H1 (cell line): Measurements from ENCODE around the gene PSMC3IP. TPM values are rescaled to one million over a fixed set of nuclear protein-coding genes. Genes with fewer than 3 reads are reported as not detected.

Source experiments
- CTCF ChIA-PET: fragments of 300-600 bp; sonication (Branson Sonifier 250); formaldehyde crosslinking; loops from one replicate; lab custom pipeline; 2021; ENCODE audit not compliant: partially characterized antibody; lab: Charles Lee
- POLR2A ChIA-PET: fragments of 300-600 bp; sonication (Branson Sonifier 250); formaldehyde crosslinking; loops from one replicate; lab custom pipeline; 2021; ENCODE audit warnings: inconsistent platforms; ENCODE audit not compliant: partially characterized antibody; lab: Charles Lee
- DNase-seq, 2 experiments: peaks; one replicate each; pipeline versions ENCODE4 v3.0.0 to v3.0.0-alpha.2; 2010 to 2022; ENCODE audit warnings: low spot score in 2 of 2, low read depth in 1 of 2, mixed read lengths in 1 of 2
- FAIRE-seq: peaks from 2 replicates; lab custom pipeline; 2011; peaks lifted over from hg19 to GRCh38; lab: Jason Lieb, UNC
- H2AFZ ChIP-seq: 2 replicates; pipeline ENCODE4 v1.8.1; 2012; ENCODE audit warnings: low read length, inconsistent platforms
- H2AK5ac ChIP-seq: 2 replicates; pipeline ENCODE4 v1.6.1; 2013; ENCODE audit warnings: low read depth, low read length
- H2BK120ac ChIP-seq: replicated peaks from 2 replicates; pipeline ENCODE3; 2013; ENCODE audit warnings: low read depth, low read length, inconsistent platforms
- H2BK12ac ChIP-seq: 2 replicates; pipeline ENCODE4 v1.6.1; 2013; ENCODE audit warnings: low read depth, low read length
- H2BK15ac ChIP-seq: 2 replicates; pipeline ENCODE4 v1.6.1; 2013; ENCODE audit warnings: low read length
- H2BK20ac ChIP-seq: 2 replicates; pipeline ENCODE4 v1.6.1; 2013; ENCODE audit warnings: low read length
- H2BK5ac ChIP-seq: 2 replicates; pipeline ENCODE4 v1.6.1; 2013; ENCODE audit warnings: low read depth, low read length
- H3K14ac ChIP-seq: 2 replicates; pipeline ENCODE4 v1.6.1; 2013; ENCODE audit warnings: inconsistent platforms; ENCODE audit not compliant: insufficient read length
- H3K18ac ChIP-seq: 2 replicates; pipeline ENCODE4 v1.6.1; 2013; ENCODE audit warnings: low read length; ENCODE audit errors: extremely low read depth
- H3K23ac ChIP-seq: 2 replicates; pipeline ENCODE4 v1.6.1; 2013; ENCODE audit warnings: inconsistent platforms; ENCODE audit not compliant: insufficient read length
- H3K23me2 ChIP-seq: 2 replicates; pipeline ENCODE4 v1.6.1; 2013; ENCODE audit warnings: low read depth, low read length
- H3K27ac ChIP-seq: 2 replicates; pipeline ENCODE4 v1.6.1; 2011; ENCODE audit warnings: low read depth, low read length, inconsistent platforms
- H3K27me3 ChIP-seq, 4 experiments: replicated peaks in 1 of 4; 1 replicate in 1 of 4; 2 replicates in 3 of 4; pipeline versions ENCODE4 v1.6.1 to v1.8.1; 2011 to 2013; ENCODE audit warnings: low read length in 3 of 4, mild to moderate bottlenecking in 3 of 4, inconsistent platforms in 2 of 4, mixed read lengths in 2 of 4, moderate library complexity in 1 of 4; ENCODE audit not compliant: control insufficient read depth in 3 of 4, insufficient read depth in 3 of 4; ENCODE audit errors: extremely low read depth in 1 of 4
- H3K36me3 ChIP-seq, 4 experiments: 2 replicates each; pipeline versions ENCODE4 v1.6.1 to v1.8.1; 2011 to 2013; ENCODE audit warnings: mild to moderate bottlenecking in 4 of 4, low read length in 3 of 4, moderate library complexity in 2 of 4, control low read depth in 1 of 4, inconsistent platforms in 1 of 4; ENCODE audit not compliant: insufficient read depth in 4 of 4, control insufficient read depth in 2 of 4
- H3K4ac ChIP-seq: replicated peaks from 2 replicates; pipeline ENCODE3; 2013; ENCODE audit warnings: low read length, low read depth, mixed read lengths, inconsistent platforms; ENCODE audit not compliant: insufficient read length
- H3K4me1 ChIP-seq, 4 experiments: replicated peaks in 1 of 4; 1 replicate in 1 of 4; 2 replicates in 3 of 4; pipeline versions ENCODE4 v1.6.1 to v1.8.1; 2011 to 2013; ENCODE audit warnings: low read length in 3 of 4, inconsistent platforms in 2 of 4, mixed read lengths in 1 of 4; ENCODE audit not compliant: insufficient read depth in 4 of 4, control insufficient read depth in 3 of 4
- H3K4me2 ChIP-seq, 2 experiments: 2 replicates each; pipeline versions ENCODE4 v1.6.1 to v1.8.1; 2011 to 2013; ENCODE audit warnings: low read depth in 2 of 2, low read length in 2 of 2, control low read depth in 1 of 2, inconsistent platforms in 1 of 2, mild to moderate bottlenecking in 1 of 2; ENCODE audit not compliant: insufficient read depth in 1 of 2
- H3K4me3 ChIP-seq, 4 experiments: fragments of 200-600, 300-600 bp in 1 of 4; sonication (generic), shearing (Covaris generic), sonication (Bioruptor Twin) in 1 of 4; 2 replicates each; pipeline versions ENCODE4 v1.5.1 to v1.8.1; 2011 to 2016; ENCODE audit warnings: low read length in 4 of 4, low read depth in 3 of 4, control low read depth in 2 of 4, inconsistent platforms in 2 of 4, mild to moderate bottlenecking in 2 of 4, mixed read lengths in 1 of 4, moderate library complexity in 1 of 4; ENCODE audit not compliant: insufficient read depth in 2 of 4; ENCODE audit errors: extremely low read depth in 1 of 4
- H3K56ac ChIP-seq: replicated peaks from 2 replicates; pipeline ENCODE3; 2013; ENCODE audit warnings: low read depth, mild to moderate bottlenecking, mixed read lengths, low read length, inconsistent platforms; ENCODE audit not compliant: insufficient read length
- H3K79me1 ChIP-seq: 2 replicates; pipeline ENCODE4 v1.6.1; 2013; ENCODE audit warnings: low read depth, low read length, control low read depth
- H3K79me2 ChIP-seq, 2 experiments: 2 replicates each; pipeline versions ENCODE4 v1.6.1 to v1.8.1; 2012 to 2013; ENCODE audit warnings: low read length in 2 of 2, mild to moderate bottlenecking in 2 of 2, inconsistent platforms in 1 of 2; ENCODE audit not compliant: insufficient read depth in 2 of 2, control insufficient read depth in 1 of 2
- H3K9ac ChIP-seq, 4 experiments: replicated peaks in 1 of 4; 1 replicate in 1 of 4; 2 replicates in 3 of 4; pipeline versions ENCODE4 v1.6.1 to v1.8.1; 2011 to 2013; ENCODE audit warnings: low read depth in 3 of 4, low read length in 3 of 4, control low read depth in 2 of 4, mild to moderate bottlenecking in 2 of 4, moderate library complexity in 2 of 4, inconsistent platforms in 1 of 4; ENCODE audit errors: extremely low read depth in 1 of 4
- H3K9me3 ChIP-seq, 2 experiments: 2 replicates each; pipeline versions ENCODE4 v1.6.1 to v1.8.1; 2012 to 2013; ENCODE audit warnings: mild to moderate bottlenecking in 2 of 2, moderate library complexity in 2 of 2, control low read depth in 1 of 2, inconsistent platforms in 1 of 2, low read depth in 1 of 2, low read length in 1 of 2, mixed read lengths in 1 of 2; ENCODE audit not compliant: insufficient read depth in 2 of 2
- H4K20me1 ChIP-seq, 2 experiments: replicated peaks in 1 of 2; 2 replicates each; pipeline versions ENCODE3 to v1.8.1; 2011 to 2013; ENCODE audit warnings: inconsistent platforms in 2 of 2, low read length in 2 of 2, mild to moderate bottlenecking in 1 of 2; ENCODE audit not compliant: insufficient read depth in 2 of 2, control insufficient read depth in 1 of 2
- H4K5ac ChIP-seq: 2 replicates; pipeline ENCODE4 v1.6.1; 2013; ENCODE audit warnings: low read length, low read depth, mixed read lengths, inconsistent platforms; ENCODE audit not compliant: insufficient read length
- H4K8ac ChIP-seq: 2 replicates; pipeline ENCODE4 v1.8.0; 2013; ENCODE audit warnings: mild to moderate bottlenecking, moderate library complexity, low read length, inconsistent platforms; ENCODE audit not compliant: insufficient read depth; ENCODE audit errors: extremely low read depth
- H4K91ac ChIP-seq: replicated peaks from 2 replicates; pipeline ENCODE3; 2013; ENCODE audit warnings: low read length, mixed read lengths, inconsistent platforms; ENCODE audit not compliant: insufficient read length
- CHD2 ChIP-seq: IDR thresholded peaks from 2 replicates; pipeline ENCODE4 v1.6.1; 2012; ENCODE audit warnings: low read length, improper control_type of control experiment
- SIX5 ChIP-seq: IDR thresholded peaks from 2 replicates; pipeline ENCODE4 v1.6.1; 2011; ENCODE audit warnings: mild to moderate bottlenecking, low read depth, low read length
- WGBS, 2 experiments: shearing (Covaris generic) in 1 of 2; methylation state at CpG; one replicate each; pipeline versions ENCODE4 v1.1.6 to v1.1.7; 2013 to 2015; ENCODE audit warnings: low lambda C conversion rate in 2 of 2, mixed read lengths in 2 of 2, inconsistent platforms in 1 of 2, low coverage in 1 of 2, missing lambda C conversion rate in 1 of 2; ENCODE audit not compliant: insufficient replicate concordance in 2 of 2, insufficient coverage in 1 of 2, insufficient read length in 1 of 2; ENCODE audit errors: extremely low coverage in 1 of 2, missing lambda C conversion rate in 1 of 2; 5-methylcytosine and 5-hydroxymethylcytosine counted together
- polyA plus RNA-seq, 7 experiments: library from polyadenylated mRNA; depleted of rRNA in 3 of 7; stranded (reverse) in 5 of 7; unstranded in 2 of 7; fragments of >200 nt in 5 of 7; fragments of 200-250 nt in 2 of 7; gene quantifications; 1 replicate in 5 of 7; 2 replicates in 1 of 7; 4 replicates in 1 of 7; pipeline versions ENCODE4 v1.2.1 to v1.2.3, GENCODE V29; 2011 to 2013; ENCODE audit warnings: missing spikeins in 2 of 7, mixed read lengths in 2 of 7
- total RNA-seq: library from RNA; stranded (reverse); fragmentation: NEBNext Ultra II Directional; extraction: Animal tissue kit (Norgen Biotek cat#: 25700); gene quantifications from 2 replicates; pipeline ENCODE4 v1.2.1, GENCODE V29; 2021

Gene PSMC3IP
- total and polyA plus RNA-seq, 2 of the 8 experiments (the other 6 are each of a cell fraction or from before 2014, with no cell fraction given): 11.5 to 21.9 TPM

DNA sequence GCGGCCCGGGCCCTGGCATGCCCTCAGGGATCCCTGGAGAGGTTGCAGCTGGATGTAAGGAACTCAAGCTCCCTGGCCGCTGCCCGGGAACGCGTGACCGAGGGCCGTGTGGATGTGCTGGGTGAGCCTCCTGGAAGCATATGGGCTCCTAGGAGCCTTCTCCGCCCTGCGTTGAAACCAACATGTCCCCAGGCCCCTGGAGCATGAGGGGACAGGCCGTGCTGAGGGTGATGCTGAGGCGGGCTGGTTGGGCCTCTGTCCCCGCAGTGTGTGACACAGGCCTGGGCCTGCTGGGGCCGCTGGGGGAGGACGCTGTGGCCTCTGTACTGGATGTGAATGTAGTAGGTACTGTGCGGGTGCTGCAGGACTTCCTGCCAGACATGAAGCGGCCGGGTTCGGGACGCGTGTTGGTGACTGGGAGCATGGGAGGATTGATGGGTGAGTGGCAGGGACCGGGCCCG lies 30.5 kb downstream of the PSMC3IP start:
- peaks cover 0 to 4% of the 10 kb centered on the region in 2 experiments for H4K20me1 ChIP-seq
- no peak overlapping the region for H4K8ac ChIP-seq
- no peak overlapping the region for H2BK5ac ChIP-seq
- no peak overlapping the region for H3K4me3 ChIP-seq
- H3K27me3 ChIP-seq: no peaks in the 10 kb centered on the region
- no peak overlapping the region for H2AK5ac ChIP-seq
- H2AFZ ChIP-seq: no peak overlapping the region
- no peaks in the 10 kb centered on the region for H3K79me1 ChIP-seq
- H3K9me3 ChIP-seq: no peaks in the 10 kb centered on the region
- H3K4ac ChIP-seq: no peak overlapping the region
- H3K23ac ChIP-seq: no peak overlapping the region
- H2BK120ac ChIP-seq: no peak overlapping the region
- H2BK15ac ChIP-seq: no peak overlapping the region
- no peak for FAIRE-seq
- CTCF ChIA-PET: interaction anchor here (0.7 to 3.0 kb wide), 6 partner anchors 10 to 58 kb away, joined by 3 to 28 read pairs (median 5); partner anchors contain the start of genes NAGLU and PSMC3IP
- no peak overlapping the region for H2BK20ac ChIP-seq
- peaks cover 2% of the 10 kb centered on the region; the same call in 1 of the 2 replicates for H3K23me2 ChIP-seq
- no peaks in the 10 kb centered on the region for H3K79me2 ChIP-seq
- 93% methylated on average over 23 of the region's 23 CpGs; no CpG with 5 or more reads in 1 of the 2 experiments for WGBS, 2 experiments
- H3K4me1 ChIP-seq: peaks cover 0 to 8% (median 7%) of the 10 kb centered on the region in 4 experiments; a peak in 4 of 7 replicates
- H3K18ac ChIP-seq: no peak overlapping the region
- POLR2A ChIA-PET: interaction anchor here (0.7 to 4.3 kb wide), 4 partner anchors 10 to 124 kb away, joined by 3 to 43 read pairs (median 4); partner anchors contain the start of genes NAGLU, PSMC3IP and TUBG2
- no peak overlapping the region for H3K56ac ChIP-seq
- no peak overlapping the region for H4K5ac ChIP-seq
- H3K4me2 ChIP-seq: no peak overlapping the region
- no peak overlapping the region for H3K14ac ChIP-seq
- TF ChIP-seq CHD2 (no peak), SIX5 (no peak)
- TF ChIP-seq, all 59 proteins: peak for 0
- no peak overlapping the region for H3K9ac ChIP-seq
- H3K36me3 ChIP-seq: peaks cover 0 to 8% (median 3%) of the 10 kb centered on the region in 4 experiments; a peak in 4 of 8 replicates
- no peak overlapping the region for H3K27ac ChIP-seq
- no peak overlapping the region for H2BK12ac ChIP-seq
- H4K91ac ChIP-seq: no peak overlapping the region
- DNase-seq: no peak
